WTC11 (cell line): ENCODE data around the gene CD276.

ENCODE experiments used
- ELF4 ChIP-seq: sonication (generic); formaldehyde crosslinking; IDR thresholded peaks from 2 replicates; pipeline ENCODE4 v1.8.1; 2022; ENCODE audit warnings: low read depth, mild to moderate bottlenecking, moderate library complexity, missing genetic modification reagents
- FOXJ3 ChIP-seq: sonication (generic); formaldehyde crosslinking; IDR thresholded peaks from 2 replicates; pipeline ENCODE4 v1.9.0; 2021; ENCODE audit warnings: missing genetic modification reagents, mild to moderate bottlenecking, borderline replicate concordance
- FOXP1 ChIP-seq: sonication (generic); formaldehyde crosslinking; IDR thresholded peaks from 2 replicates; pipeline ENCODE4 v1.8.0; 2022; ENCODE audit warnings: missing genetic modification reagents, mild to moderate bottlenecking, moderate library complexity, borderline replicate concordance
- JUN ChIP-seq: sonication (generic); formaldehyde crosslinking; IDR thresholded peaks from 2 replicates; pipeline ENCODE4 v1.8.0; 2023; ENCODE audit warnings: mild to moderate bottlenecking, missing genetic modification reagents
- ZNF219 ChIP-seq: sonication (generic); formaldehyde crosslinking; IDR thresholded peaks from 2 replicates; pipeline ENCODE4 v1.8.0; 2023; ENCODE audit warnings: missing genetic modification reagents, mild to moderate bottlenecking, borderline replicate concordance
- ZNF317 ChIP-seq: sonication (generic); formaldehyde crosslinking; IDR thresholded peaks from 2 replicates; pipeline ENCODE4 v1.8.1; 2023; ENCODE audit warnings: low read depth, mild to moderate bottlenecking, moderate library complexity, missing genetic modification reagents, borderline replicate concordance
- TF ChIP-seq, protein P1 (sequence below): fragments of 200-600 bp; IDR thresholded peaks from 2 replicates; pipeline ENCODE4 v1.8.0; 2022; ENCODE audit warnings: antibody characterized with exemption
- TF ChIP-seq, protein P2 (sequence below): sonication (generic); formaldehyde crosslinking; IDR thresholded peaks from 2 replicates; pipeline ENCODE4 v1.8.0; 2023; ENCODE audit warnings: mild to moderate bottlenecking, missing genetic modification reagents
- TF ChIP-seq, protein P3 (sequence below): sonication (generic); formaldehyde crosslinking; IDR thresholded peaks from 2 replicates; pipeline ENCODE4 v1.8.1; 2023; ENCODE audit warnings: mild to moderate bottlenecking, missing genetic modification reagents
- TF ChIP-seq, protein P4 (sequence below): sonication (generic); formaldehyde crosslinking; IDR thresholded peaks from 2 replicates; pipeline ENCODE4 v1.8.0; 2022; ENCODE audit warnings: mild to moderate bottlenecking, missing genetic modification reagents
- TF ChIP-seq, protein P5 (sequence below): sonication (generic); formaldehyde crosslinking; IDR thresholded peaks from 2 replicates; pipeline ENCODE4 v1.8.1; 2022; ENCODE audit warnings: low read depth, missing genetic modification reagents, borderline replicate concordance

DNA sequence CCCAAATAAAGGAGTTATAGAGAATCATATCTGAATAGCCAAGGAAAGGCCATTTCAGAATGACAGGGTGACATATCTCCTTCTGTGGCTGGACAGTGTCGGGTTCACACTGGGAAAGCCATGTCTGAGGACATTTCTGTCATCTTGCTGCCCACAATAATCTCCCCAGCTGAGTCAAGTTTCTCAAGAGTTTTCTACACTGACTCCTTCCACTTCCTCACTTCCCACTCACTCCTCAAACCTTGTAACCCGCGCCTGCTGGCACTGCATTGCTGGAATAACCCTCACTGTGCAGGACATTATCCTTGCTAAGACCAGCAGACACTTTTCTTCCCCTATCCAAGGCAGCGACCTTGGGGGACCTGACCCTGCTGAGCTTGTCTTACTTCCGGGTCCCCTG, 74.3 kb downstream of the CD276 start:
- TF ChIP-seq, protein P1, sequence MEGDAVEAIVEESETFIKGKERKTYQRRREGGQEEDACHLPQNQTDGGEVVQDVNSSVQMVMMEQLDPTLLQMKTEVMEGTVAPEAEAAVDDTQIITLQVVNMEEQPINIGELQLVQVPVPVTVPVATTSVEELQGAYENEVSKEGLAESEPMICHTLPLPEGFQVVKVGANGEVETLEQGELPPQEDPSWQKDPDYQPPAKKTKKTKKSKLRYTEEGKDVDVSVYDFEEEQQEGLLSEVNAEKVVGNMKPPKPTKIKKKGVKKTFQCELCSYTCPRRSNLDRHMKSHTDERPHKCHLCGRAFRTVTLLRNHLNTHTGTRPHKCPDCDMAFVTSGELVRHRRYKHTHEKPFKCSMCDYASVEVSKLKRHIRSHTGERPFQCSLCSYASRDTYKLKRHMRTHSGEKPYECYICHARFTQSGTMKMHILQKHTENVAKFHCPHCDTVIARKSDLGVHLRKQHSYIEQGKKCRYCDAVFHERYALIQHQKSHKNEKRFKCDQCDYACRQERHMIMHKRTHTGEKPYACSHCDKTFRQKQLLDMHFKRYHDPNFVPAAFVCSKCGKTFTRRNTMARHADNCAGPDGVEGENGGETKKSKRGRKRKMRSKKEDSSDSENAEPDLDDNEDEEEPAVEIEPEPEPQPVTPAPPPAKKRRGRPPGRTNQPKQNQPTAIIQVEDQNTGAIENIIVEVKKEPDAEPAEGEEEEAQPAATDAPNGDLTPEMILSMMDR, result no peak
- TF ChIP-seq, protein P2, sequence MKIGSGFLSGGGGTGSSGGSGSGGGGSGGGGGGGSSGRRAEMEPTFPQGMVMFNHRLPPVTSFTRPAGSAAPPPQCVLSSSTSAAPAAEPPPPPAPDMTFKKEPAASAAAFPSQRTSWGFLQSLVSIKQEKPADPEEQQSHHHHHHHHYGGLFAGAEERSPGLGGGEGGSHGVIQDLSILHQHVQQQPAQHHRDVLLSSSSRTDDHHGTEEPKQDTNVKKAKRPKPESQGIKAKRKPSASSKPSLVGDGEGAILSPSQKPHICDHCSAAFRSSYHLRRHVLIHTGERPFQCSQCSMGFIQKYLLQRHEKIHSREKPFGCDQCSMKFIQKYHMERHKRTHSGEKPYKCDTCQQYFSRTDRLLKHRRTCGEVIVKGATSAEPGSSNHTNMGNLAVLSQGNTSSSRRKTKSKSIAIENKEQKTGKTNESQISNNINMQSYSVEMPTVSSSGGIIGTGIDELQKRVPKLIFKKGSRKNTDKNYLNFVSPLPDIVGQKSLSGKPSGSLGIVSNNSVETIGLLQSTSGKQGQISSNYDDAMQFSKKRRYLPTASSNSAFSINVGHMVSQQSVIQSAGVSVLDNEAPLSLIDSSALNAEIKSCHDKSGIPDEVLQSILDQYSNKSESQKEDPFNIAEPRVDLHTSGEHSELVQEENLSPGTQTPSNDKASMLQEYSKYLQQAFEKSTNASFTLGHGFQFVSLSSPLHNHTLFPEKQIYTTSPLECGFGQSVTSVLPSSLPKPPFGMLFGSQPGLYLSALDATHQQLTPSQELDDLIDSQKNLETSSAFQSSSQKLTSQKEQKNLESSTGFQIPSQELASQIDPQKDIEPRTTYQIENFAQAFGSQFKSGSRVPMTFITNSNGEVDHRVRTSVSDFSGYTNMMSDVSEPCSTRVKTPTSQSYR (CRISPR knock-in tag), result no peak
- TF ChIP-seq FOXP1 (CRISPR knock-in tag) (no peak), ZNF219 (CRISPR knock-in tag) (no peak), ZNF317 (CRISPR knock-in tag) (no peak), ELF4 (no peak), FOXJ3 (no peak), JUN (CRISPR knock-in tag) (no peak)
- TF ChIP-seq, protein P3, sequence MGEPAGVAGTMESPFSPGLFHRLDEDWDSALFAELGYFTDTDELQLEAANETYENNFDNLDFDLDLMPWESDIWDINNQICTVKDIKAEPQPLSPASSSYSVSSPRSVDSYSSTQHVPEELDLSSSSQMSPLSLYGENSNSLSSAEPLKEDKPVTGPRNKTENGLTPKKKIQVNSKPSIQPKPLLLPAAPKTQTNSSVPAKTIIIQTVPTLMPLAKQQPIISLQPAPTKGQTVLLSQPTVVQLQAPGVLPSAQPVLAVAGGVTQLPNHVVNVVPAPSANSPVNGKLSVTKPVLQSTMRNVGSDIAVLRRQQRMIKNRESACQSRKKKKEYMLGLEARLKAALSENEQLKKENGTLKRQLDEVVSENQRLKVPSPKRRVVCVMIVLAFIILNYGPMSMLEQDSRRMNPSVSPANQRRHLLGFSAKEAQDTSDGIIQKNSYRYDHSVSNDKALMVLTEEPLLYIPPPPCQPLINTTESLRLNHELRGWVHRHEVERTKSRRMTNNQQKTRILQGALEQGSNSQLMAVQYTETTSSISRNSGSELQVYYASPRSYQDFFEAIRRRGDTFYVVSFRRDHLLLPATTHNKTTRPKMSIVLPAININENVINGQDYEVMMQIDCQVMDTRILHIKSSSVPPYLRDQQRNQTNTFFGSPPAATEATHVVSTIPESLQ (CRISPR knock-in tag), result no peak
- TF ChIP-seq, protein P4, sequence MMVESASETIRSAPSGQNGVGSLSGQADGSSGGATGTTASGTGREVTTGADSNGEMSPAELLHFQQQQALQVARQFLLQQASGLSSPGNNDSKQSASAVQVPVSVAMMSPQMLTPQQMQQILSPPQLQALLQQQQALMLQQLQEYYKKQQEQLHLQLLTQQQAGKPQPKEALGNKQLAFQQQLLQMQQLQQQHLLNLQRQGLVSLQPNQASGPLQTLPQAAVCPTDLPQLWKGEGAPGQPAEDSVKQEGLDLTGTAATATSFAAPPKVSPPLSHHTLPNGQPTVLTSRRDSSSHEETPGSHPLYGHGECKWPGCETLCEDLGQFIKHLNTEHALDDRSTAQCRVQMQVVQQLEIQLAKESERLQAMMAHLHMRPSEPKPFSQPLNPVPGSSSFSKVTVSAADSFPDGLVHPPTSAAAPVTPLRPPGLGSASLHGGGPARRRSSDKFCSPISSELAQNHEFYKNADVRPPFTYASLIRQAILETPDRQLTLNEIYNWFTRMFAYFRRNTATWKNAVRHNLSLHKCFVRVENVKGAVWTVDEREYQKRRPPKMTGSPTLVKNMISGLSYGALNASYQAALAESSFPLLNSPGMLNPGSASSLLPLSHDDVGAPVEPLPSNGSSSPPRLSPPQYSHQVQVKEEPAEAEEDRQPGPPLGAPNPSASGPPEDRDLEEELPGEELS (CRISPR knock-in tag), result no peak
- TF ChIP-seq, protein P5, sequence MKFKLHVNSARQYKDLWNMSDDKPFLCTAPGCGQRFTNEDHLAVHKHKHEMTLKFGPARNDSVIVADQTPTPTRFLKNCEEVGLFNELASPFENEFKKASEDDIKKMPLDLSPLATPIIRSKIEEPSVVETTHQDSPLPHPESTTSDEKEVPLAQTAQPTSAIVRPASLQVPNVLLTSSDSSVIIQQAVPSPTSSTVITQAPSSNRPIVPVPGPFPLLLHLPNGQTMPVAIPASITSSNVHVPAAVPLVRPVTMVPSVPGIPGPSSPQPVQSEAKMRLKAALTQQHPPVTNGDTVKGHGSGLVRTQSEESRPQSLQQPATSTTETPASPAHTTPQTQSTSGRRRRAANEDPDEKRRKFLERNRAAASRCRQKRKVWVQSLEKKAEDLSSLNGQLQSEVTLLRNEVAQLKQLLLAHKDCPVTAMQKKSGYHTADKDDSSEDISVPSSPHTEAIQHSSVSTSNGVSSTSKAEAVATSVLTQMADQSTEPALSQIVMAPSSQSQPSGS (CRISPR knock-in tag), result no peak
